ENCODE data around the gene ST7. TPM values are rescaled to one million over a fixed set of nuclear protein-coding genes. Genes with fewer than 3 reads are reported as not detected.

Gene ST7
- polyA plus RNA-seq, 2 of the 4 experiments (the other 2 are of a cell fraction), result 16.2 to 26.0 TPM

DNA sequence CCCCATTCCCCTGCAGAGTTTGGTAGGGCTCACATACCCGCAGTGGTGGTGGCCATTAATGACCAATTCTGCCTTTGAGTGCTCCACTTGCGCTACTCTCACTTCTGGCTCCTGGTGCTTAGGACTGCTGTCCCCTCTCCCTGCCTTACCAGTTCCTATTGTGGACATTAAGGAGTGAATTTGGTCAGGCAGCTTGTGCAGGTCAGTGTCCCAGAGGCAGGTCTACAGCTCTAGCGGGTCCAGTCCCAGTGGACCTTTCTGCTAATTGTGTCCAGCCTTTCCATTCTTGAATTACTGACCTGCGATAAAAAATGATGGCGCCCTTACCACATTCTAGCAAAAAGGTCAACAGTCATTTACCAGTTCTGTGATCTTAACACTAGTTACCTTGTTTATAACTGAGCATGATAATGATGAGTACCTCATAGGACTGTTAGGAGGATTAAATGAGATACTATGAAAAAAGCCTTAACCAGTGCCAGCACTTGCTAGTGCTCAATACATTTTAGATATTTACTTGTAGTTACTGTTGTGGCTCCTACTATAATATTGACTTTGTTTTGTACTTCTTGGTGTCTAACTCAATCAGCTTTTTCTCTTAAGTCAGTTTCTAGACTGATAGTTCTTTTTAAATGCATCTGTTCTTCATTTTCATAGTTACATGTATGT, 14.1 kb downstream of the ST7 start:
- Histone ChIP-seq H3K4me2 (no peak overlapping the region), H3K4me3 (no peak overlapping the region), H3K27ac (no peak overlapping the region), H3K4me1 (peaks cover 11% of the 10 kb centered on the region; the same call in 2 of the 3 replicates), H3K9me3 (no peaks in the 10 kb centered on the region)
- DNase-seq (ENCODE audit: low read depth in 1 of 2, low spot score in 1 of 2) (no peak), FAIRE-seq (no peak), ATAC-seq (no peak)
- ChIA-PET POLR2A (no interaction called here), CTCF (interaction anchor here (1.3 kb wide), 1 partner anchor 22 kb away, joined by 3 read pairs; no protein-coding TSS in a partner anchor)
- WGBS (ENCODE audit: missing lambda C conversion rate), result 95% methylated on average over 5 of the region's 5 CpGs
- TF ChIP-seq GATA3 (IDR thresholded peaks at IDR 0.05; ENCODE audit: borderline replicate concordance) (no peak), ZNF302 (CRISPR knock-in tag; IDR thresholded peaks at IDR 0.05) (no peak)

DNA sequence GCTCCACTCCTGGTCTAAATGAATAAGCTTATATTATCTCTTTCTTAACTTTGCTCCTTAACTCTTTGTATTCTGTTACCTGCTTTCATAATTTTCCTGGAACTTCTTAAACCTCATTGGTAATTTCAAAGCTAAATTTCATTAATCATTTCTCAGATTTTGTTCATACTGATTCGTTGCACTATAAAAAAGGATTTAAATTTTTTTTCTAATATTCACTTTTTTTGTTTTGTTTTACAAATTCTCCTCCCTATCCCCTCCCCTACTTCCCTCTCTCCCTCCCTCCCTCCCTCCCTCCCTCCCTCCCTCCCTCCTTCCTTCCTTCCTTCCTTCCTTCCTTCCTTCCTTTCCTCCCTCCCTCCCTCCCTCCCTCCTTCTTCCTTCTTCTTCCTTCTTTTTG, 14.7 kb downstream of the ST7 start:
- no peak for ATAC-seq
- Histone ChIP-seq H3K9me3 (no peaks in the 10 kb centered on the region), H3K4me1 (peaks cover 11% of the 10 kb centered on the region; the same call in 2 of the 3 replicates), H3K4me2 (no peak overlapping the region), H3K27ac (no peak overlapping the region), H3K4me3 (no peak overlapping the region)
- ChIA-PET CTCF (interaction anchor here (1.3 to 1.7 kb wide), 2 partner anchors 13 to 22 kb away, joined by 3 to 4 read pairs; no protein-coding TSS in a partner anchor), POLR2A (no interaction called here)
- WGBS (ENCODE audit: missing lambda C conversion rate), result 30% methylated on average over 1 of the region's 1 CpG
- DNase-seq (ENCODE audit: low read depth in 1 of 2, low spot score in 1 of 2), result no peak
- FAIRE-seq, result no peak
- TF ChIP-seq ESRRA (IDR thresholded peaks at IDR 0.05; ENCODE audit: borderline replicate concordance, low read length) (no peak), FOSL2 (IDR thresholded peaks at IDR 0.05) (no peak), FOSL2 (CRISPR knock-in tag; IDR thresholded peaks at IDR 0.05) (no peak), GATA3 (IDR thresholded peaks at IDR 0.05; ENCODE audit: borderline replicate concordance) (no peak), MYC (IDR thresholded peaks at IDR 0.05; ENCODE audit: borderline replicate concordance, low read length) (no peak), FOXS1 (CRISPR knock-in tag; IDR thresholded peaks at IDR 0.05) (no peak), ZC3H11A (IDR thresholded peaks at IDR 0.05) (no peak), NPAS2 (CRISPR knock-in tag; IDR thresholded peaks at IDR 0.05; ENCODE audit: borderline replicate concordance) (no peak), EP300 (IDR thresholded peaks at IDR 0.05) (no peak), MAZ (IDR thresholded peaks at IDR 0.05; ENCODE audit: borderline replicate concordance, low read depth, low read length) (no peak)
- TF ChIP-seq, protein P1, sequence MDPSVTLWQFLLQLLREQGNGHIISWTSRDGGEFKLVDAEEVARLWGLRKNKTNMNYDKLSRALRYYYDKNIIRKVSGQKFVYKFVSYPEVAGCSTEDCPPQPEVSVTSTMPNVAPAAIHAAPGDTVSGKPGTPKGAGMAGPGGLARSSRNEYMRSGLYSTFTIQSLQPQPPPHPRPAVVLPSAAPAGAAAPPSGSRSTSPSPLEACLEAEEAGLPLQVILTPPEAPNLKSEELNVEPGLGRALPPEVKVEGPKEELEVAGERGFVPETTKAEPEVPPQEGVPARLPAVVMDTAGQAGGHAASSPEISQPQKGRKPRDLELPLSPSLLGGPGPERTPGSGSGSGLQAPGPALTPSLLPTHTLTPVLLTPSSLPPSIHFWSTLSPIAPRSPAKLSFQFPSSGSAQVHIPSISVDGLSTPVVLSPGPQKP (IDR thresholded peaks at IDR 0.05; ENCODE audit: low read depth, low read length), result no peak
- TF ChIP-seq, protein P2, sequence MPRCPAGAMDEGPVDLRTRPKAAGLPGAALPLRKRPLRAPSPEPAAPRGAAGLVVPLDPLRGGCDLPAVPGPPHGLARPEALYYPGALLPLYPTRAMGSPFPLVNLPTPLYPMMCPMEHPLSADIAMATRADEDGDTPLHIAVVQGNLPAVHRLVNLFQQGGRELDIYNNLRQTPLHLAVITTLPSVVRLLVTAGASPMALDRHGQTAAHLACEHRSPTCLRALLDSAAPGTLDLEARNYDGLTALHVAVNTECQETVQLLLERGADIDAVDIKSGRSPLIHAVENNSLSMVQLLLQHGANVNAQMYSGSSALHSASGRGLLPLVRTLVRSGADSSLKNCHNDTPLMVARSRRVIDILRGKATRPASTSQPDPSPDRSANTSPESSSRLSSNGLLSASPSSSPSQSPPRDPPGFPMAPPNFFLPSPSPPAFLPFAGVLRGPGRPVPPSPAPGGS (IDR thresholded peaks at IDR 0.05), result no peak
- TF ChIP-seq, protein P3, sequence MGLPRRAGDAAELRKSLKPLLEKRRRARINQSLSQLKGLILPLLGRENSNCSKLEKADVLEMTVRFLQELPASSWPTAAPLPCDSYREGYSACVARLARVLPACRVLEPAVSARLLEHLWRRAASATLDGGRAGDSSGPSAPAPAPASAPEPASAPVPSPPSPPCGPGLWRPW (IDR thresholded peaks at IDR 0.05), result no peak
- TF ChIP-seq, protein P4, sequence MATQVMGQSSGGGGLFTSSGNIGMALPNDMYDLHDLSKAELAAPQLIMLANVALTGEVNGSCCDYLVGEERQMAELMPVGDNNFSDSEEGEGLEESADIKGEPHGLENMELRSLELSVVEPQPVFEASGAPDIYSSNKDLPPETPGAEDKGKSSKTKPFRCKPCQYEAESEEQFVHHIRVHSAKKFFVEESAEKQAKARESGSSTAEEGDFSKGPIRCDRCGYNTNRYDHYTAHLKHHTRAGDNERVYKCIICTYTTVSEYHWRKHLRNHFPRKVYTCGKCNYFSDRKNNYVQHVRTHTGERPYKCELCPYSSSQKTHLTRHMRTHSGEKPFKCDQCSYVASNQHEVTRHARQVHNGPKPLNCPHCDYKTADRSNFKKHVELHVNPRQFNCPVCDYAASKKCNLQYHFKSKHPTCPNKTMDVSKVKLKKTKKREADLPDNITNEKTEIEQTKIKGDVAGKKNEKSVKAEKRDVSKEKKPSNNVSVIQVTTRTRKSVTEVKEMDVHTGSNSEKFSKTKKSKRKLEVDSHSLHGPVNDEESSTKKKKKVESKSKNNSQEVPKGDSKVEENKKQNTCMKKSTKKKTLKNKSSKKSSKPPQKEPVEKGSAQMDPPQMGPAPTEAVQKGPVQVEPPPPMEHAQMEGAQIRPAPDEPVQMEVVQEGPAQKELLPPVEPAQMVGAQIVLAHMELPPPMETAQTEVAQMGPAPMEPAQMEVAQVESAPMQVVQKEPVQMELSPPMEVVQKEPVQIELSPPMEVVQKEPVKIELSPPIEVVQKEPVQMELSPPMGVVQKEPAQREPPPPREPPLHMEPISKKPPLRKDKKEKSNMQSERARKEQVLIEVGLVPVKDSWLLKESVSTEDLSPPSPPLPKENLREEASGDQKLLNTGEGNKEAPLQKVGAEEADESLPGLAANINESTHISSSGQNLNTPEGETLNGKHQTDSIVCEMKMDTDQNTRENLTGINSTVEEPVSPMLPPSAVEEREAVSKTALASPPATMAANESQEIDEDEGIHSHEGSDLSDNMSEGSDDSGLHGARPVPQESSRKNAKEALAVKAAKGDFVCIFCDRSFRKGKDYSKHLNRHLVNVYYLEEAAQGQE (IDR thresholded peaks at IDR 0.05), result no peak
- TF ChIP-seq, protein P5, sequence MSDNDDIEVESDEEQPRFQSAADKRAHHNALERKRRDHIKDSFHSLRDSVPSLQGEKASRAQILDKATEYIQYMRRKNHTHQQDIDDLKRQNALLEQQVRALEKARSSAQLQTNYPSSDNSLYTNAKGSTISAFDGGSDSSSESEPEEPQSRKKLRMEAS (IDR thresholded peaks at IDR 0.05), result no peak
